CD4-positive, alpha-beta T cell treated with Interleukin-6 for 4 hours (primary cell): ENCODE data around the gene BRWD1.
"Not testable (repeated sequence)": the region's sequence is repeated elsewhere in the genome, so short reads cannot be mapped to it uniquely, and the experiment has no call there.

Experiments
- DNase-seq: peaks from one replicate; pipeline ENCODE4 v3.0.0-alpha.2; 2020; ENCODE audit warnings: mixed read lengths

Gene BRWD1

DNA sequence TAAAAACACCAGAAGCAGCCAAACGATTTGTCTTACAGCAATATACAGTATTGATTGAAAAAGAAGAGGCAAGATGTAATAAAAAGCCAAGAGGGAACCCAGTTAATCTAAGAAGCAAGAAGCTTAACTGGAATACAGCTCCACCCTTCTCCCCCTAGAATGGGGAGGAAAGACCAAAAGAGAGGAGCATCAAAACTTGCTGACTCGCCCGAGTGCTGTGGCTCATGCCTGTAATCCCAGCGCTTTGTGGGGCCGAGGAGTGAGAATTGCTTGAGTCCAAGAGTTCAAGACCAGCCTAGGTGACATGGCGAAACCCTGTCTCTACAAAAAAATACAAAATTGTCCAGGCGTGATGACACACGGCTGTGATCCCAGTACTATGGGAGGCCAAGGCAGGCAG lies 32.2 kb downstream of the BRWD1 start:
- no peak for DNase-seq

DNA sequence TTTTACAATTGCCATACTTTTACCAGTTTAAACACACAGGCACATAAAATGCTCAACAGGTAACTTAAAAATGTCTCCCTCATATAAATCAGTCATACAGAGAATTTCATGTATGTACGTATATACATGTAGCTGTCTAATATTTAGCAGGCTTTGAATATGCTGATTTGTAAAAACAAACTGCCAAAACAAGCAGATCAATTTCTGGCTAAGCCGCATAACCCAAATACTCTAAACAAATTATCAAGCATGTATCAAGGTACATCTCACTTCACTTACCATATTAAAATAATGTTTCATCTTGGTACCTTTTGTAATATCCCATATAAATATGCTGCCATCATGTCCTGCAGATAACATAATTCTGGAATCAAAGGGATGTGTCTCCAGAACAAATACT lies 43.8 kb downstream of the BRWD1 start:
- DNase-seq: no peak

DNA sequence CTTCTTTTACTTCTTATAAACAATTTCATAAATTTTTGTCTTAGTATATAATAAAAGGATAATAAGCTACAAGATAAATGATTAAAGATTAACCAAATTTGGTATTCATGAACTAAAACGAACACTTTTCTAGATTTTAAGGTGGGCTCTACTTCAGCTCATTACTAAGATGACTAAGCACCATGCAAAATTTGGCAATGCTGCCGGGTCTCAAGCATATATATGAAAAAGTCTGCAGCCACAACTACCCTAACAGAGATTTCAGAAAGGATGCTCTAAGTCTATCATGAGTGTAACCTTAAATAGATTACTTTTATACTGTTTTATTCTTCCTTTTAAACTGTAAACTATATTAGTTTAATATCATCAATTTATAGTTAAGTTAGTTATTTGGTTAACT lies 47.8 kb downstream of the BRWD1 start:
- DNase-seq: no peak

DNA sequence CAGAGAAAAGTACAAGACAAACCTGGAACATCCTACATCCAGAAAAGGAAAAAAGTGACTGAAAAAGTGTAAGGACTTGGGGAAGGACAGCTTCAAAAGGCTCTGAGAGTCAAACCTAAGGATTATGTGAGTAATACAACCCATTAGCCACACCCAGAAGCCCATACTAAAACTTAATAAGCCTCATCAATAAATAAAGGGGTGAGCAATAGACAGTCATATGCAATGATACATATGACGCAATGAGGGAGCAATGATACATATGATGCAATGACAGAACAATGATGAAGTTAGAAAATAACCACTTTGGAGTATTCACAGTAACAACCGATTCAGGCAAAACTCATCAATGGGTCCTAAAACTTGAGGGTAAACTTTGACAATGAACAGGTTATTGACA lies 50.1 kb downstream of the BRWD1 start:
- DNase-seq: no peak

DNA sequence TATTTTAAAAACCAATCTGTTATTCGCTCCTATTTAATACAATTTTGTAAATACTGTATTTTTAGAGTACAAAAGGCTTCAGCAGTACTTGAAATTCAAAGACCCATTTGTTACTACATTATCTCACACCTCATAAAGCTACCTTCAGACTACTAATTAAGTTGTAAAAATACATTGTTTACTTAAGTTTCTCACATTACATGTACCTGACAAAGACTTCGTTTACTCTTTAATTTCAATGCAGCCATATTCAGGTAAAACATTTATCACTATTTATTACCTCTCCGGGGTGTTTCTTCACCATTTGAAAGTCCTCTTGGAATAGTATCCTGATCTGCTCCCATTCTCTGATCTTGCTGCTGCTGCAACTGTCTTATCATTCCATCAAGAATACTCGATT lies 55.2 kb downstream of the BRWD1 start:
- no peak for DNase-seq

DNA sequence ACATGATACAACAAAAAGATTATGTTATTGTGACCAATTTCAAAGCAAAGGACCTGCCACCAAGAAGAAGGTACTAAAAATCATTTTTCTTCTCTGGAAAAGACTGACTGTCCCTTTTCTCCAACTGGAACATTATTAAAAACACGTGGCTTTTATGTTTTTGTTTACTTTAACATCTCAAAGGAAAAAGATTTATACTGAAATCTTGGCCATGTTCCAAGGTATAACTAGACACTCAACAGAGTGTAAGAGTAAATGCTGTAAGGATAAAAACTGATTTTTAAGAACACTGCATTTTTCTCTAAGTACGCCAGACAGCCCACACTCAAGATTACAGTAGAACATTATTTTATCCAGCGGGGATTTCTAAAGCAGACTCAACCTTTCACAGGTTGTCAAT lies 62.1 kb downstream of the BRWD1 start:
- DNase-seq: no peak

DNA sequence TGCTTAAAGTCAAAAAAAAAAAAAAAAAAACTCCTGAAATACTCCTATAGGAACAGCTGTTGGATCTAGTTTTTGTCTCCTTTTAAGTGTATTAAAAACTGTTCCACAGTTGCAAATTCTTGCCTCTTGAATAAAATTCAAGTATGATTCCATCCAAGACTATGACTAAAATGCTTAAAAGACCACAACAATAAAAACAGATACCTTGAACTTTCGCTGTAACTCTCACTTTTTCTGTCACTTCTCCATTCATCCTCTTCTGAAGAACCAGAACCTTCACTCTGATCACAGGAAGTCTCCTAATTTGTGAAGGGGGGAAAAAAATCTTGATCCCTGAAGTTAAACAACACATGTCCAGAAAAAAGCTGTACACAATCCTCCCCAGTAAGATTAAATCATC lies 75.2 kb downstream of the BRWD1 start:
- no peak for DNase-seq

DNA sequence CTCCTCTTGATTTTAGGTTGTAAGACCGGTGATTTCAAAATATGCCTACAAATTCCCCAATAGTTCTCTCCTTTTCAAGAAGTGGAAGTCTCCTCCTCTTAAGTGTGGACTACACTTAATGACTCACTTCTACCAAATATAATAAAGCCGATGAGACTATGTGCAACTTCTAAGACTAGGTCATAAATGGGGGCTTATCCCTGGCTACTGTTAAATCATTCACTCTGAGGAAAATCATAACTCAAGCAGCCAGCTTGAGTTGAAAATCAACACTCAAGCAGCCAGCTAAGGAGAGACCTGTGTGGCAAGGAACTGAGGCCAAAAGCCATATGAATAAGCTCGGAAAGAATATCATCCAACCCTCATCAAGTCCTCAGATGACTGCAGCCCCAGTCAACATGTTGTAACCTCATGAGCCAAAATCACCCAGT lies 80.6 kb downstream of the BRWD1 start:
- no peak for DNase-seq

DNA sequence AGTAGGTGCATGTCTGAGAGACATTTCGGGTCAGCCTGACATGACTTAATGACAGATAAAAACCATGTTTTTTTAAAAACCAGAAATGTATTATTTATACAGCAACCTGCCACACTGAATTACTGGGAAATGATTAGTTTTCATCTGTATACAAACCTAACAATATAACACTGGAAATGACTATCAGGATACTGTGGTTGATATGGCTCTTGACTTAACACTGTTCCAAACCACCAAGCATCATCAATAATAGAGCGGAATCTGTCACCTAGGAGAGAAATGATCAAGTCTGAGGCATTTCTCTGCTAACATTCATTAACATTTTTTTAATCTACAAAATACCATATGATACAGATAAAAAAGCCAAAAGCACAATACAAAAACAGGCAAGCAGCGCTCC lies 88.5 kb downstream of the BRWD1 start:
- no peak for DNase-seq

DNA sequence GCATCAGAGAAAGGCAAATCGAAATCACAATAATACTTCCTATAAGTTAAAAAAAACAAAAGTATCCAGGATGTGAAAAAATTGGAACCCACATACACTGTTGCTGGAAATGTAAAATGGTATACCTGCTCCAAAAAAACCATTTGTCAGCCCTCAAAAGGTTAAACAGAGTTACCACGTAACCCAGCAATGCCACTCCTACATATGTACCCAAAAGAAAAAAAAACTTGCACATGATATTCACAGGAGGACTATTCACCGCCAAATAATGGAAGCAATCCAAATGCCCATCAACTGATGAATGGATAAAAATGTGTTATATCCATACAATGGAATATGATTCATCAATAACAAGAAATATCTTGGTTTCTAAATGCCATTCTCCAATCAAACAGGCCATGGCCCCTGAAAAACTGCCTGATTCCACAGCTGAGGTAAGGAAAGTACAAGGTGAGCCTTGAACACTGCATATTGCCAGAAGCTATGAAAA lies 91.4 kb downstream of the BRWD1 start:
- no peak for DNase-seq

DNA sequence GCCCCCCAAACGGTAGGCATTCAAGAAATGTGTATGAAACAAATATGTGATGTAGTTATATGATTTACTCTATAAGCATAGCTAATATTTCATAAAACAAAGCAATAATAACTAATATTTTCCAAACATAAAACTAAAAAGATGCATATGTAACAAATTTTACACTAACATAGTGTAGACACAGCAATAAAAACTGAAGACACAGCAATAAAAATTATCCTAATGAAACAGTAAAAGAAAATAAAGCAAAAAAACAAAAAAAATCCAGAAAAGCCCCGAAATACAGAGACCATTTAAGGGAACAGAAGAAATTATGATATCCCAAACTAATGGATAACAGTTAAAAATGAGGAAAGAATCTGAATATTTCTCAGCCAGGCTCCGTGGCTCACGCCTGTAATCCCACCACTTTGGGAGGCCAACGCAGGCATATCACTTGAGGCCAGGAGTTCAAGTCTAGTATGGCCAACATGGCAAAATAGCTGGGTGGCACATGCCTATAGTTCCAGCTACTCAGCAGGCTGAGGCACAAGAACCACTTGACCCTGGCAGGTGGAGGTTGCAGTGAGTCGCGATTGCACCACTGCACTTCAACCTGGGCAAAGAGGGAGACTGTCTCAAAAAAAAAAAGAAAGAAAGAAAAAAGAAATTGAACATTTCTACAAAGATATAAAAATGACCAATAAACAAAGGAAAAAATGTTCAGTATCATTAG lies 92.0 kb downstream of the BRWD1 start:
- no peak for DNase-seq

DNA sequence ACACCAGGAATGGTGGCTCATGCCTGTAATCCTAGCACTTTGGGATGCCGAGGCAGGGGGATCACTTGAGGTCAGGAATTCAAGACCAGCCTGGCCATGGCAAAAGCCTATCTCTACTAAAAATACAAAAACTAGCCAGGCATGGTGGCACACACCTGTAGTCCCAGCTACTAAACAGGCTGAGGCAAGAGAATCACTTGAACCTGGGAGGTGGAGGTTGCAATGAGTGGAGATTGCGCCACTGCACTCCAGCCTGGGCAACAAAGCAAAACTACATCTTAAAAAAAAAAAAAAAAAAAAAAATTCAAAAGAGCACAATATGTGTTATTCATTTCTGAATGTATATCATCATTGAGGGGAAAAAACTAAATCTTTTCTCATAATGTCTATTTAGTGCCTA lies 92.6 kb downstream of the BRWD1 start:
- not testable (repeated sequence) for DNase-seq

DNA sequence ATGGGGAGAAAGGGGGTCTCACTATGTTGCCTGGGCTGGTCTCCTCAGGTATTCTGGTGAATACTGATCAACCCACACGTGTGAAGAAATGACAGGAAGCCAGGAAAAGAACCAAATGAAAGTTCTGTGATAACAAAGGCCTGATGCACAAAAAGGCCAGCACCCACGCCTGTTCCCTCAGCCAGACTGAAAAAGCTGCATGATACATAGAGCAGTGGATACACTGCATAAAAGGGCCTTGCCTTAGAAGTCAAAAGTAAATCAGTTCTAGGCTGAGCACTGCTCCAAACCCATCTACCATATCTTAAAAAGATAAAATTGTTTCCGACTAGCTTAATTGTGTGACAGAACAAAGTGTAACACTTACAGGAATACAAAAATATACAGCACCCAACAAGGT lies 93.3 kb downstream of the BRWD1 start:
- DNase-seq: no peak

DNA sequence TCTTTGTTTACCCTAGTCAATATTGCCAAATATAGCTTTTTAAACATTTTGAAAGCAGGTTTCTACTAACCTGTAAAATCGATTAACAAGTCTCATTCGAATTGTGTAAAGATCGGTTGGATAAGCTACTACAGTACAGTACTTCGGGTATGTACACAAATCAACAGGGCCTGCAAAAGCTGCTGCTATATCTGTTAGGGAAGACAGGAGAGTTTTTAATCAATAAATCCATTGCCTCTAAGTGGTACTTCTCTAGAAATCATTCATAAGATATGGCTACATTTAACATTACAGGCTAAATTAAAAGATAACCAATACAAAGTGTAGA lies 95.4 kb downstream of the BRWD1 start:
- no peak for DNase-seq

DNA sequence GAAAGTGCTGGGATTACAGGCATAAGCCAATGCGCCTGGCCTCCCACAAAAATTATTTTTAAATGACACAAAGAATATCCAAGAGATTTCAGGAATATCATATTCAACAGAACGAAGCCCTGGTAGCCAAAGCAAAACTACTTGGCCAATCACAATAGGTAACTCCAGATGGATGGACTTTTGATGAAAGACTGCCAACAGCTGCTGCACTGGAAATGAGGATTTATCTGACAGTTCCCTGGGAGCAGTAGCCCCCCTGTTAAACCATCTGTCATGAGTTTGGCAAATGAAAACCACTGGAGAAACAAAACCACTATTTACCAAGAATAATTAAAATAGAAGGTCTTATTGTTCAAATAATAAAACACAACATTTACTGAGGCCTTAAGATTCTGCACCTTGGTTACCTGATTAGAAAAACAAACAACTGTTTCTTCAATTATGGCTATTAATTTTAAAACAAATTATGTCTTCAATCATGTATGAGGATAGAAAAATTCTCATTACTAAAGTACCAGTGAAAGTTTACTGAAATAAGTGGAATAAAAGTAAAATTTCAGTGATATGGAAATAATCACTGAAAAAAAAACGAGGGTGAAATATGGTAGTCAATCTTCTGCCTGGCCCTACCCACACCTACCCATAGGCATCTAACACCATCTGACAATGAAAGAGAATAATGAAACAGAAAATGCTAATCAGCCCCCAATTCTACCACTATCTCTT lies 95.9 kb downstream of the BRWD1 start:
- no peak for DNase-seq

DNA sequence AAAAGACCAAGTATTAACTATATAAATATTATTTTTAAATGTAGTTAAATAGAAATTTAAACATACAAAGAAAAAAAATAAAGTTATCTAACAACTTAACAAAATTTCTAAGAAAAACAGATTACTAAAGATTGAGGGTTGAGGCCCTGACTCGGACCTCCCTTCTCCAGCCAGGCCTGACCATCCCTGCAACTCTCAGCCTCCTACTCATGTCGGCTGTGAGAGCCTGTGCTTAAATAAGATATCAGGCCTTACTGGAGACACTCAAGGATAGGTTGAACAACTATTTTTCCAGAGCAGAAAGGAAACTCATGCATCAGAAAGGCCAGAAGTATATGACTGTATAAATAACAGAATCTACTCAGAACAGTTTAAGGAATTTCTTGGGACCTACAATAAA lies 97.1 kb downstream of the BRWD1 start:
- DNase-seq: no peak

DNA sequence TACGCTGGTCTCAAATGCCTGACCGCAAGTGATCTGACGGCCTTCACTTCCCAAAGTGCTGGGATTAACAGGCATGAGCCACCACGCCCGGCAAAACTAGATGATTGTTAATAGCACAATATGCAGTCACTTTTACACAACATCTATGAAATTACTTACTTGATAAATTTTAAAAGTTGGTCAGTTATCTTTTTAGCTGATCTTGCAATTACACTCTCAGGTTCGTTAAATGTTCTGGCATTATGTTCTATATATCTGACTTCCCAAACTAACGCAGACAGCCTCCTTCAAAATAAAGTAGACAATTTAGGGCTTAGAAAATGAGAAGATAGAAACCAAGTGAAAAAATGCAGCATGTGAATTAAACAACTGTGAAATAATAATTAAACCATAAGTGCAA lies 98.4 kb downstream of the BRWD1 start:
- no peak for DNase-seq

DNA sequence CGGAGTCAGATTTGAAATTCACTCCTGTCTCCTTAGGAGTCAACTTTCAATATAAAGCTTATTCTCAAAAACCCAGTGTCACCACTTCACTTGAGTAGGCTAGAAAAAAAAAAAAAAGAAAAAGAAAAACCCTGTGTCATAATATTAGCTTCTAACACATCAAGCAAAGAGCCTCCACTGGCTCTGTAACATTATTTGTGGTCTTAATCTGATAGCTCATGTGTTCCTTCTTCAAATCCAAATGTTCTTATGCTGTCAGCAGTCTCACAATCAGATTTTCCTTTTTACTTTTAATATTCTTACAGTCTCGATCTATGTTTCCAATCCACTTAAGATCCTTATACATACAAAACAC lies 104.1 kb downstream of the BRWD1 start:
- DNase-seq: no peak

DNA sequence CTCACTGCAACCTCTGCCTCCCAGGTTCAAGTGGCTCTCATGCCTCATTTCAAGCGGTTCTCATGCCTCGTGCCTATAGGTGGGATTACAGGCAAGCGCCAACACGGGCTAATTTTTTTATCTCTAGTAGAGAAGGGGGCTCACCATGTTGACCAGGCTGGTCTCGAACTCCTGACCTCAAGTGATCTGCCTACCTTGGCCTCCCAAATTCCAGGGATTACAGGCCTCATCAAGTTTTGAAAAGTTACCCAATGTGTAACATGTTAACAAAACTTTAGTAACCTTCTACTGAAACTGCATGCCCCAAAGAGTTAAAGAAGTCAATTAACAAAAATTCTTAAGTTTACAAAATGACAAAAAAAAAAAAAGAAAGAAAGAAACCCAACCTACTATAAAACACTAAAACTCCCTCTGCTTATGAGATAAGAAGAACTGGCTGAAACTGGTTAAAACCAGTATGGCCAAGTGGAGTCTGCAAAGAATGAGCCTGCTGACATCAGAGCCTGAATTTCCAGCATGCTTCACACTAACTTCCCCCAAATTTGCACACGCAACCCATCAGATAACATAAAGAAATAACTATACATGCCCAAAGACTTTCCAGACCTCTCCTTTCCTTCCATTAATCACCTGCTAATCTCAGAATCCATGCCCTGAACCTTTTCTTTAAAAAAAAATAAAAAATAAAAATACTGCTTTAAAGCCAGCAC lies 104.7 kb downstream of the BRWD1 start:
- DNase-seq: no peak

DNA sequence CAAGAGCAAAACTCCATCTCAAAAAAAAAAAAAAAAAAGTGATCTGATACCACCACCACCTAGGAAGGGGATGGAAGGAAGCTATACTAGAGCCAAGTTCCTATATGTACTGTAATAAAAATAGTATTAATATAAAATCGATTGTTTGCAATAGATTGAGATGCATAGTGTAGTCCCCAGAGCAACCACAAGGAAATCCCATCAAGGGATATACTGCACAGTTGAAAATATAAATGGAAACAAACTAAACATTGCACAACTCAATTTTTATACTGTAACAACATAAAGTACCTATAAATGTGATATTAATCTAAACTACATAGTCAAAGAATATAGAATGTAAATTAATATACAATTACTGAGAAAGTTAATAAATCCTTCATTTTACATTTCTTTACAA lies 109.3 kb downstream of the BRWD1 start:
- DNase-seq: no peak

DNA sequence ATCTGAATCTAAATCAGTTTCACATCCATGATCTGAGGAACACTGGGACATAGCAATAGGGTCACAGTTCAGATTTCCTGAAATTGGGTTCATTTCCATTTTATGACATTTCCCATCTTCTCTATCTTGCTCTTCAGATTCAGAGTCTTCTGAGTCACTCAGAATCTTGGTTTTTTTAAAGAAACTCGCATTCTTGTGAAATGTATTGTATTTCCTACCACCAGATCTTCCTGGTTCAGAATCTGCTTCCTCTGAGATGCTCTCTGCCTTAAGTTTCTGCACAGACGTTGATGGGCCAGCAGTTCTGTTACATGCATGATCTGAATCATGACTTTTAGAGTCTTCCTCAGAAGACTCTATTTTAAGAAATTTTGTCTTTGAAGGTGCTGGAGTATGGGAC lies 114.6 kb downstream of the BRWD1 start:
- DNase-seq: no peak

DNA sequence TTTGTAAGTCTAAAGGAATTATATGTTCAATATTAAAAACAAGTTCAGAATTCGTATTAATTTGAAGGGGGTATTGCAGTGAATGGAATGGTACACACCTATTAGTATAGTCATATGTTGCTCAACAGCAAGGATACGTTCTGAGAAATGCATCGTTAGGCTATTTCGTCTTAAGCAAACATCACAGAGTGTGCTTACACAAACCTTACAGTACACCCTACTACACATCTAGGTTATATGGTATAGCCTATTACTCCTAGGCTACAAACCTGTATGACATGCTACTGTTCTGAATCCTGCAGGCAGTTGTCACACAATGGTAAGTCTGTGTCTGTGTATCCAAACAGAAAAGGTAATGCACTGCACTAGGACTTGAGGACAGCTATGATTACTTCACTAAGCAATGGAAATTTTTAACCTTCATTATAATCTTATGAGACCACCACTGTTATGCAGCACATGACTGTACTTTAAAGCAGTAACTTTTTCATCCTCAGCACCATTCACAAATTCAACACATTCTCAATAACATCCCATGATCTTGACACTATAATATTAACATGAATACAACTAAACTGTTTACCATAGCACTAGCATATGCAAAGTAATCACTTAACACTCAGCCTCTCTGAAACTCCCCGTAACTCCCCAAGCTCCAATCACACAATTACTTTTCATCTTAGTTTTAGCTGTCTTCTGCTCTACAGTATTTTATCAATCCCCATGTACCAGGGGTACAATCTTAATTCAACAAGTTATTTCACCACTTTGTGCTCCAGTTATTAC lies 115.8 kb downstream of the BRWD1 start:
- no peak for DNase-seq

DNA sequence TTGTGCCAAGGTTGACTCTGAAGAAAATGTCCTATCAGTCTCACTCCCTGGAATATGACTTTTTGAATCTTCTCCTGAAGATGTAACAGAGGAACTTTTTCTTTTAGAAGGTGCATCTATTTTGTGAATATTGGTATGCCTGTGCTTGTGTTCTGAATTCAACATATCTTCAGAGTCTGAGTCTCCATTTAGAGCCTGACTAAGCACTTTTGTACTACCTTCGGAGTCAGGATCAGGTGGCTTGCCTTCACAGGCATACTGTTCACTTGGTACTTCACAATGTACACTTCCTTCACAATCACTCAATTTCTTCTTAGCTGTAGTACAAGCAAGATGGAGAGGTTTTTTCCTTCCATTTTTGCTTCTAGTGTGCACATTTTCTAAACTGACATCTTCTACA lies 116.6 kb downstream of the BRWD1 start:
- DNase-seq: no peak
